Glutamatergic neuron (in vitro differentiated cells): ENCODE data around the gene PTPRH. TPM values are rescaled to one million over a fixed set of nuclear protein-coding genes. Genes with fewer than 3 reads are reported as not detected.
A peak's percentile ranks its signal among the peaks of the same experiment; 100 is the strongest.
"Not testable (repeated sequence)": the region's sequence is repeated elsewhere in the genome, so short reads cannot be mapped to it uniquely, and the experiment has no call there.

Experiments used
- DNase-seq: peaks from one replicate; pipeline ENCODE4 v3.0.0; 2022
- H3K27ac Mint-ChIP-seq: one replicate; pipeline ENCODE4 v1.8.0; 2020; ENCODE audit warnings: mild to moderate bottlenecking, mixed read lengths, inconsistent platforms; ENCODE audit not compliant: unreplicated experiment
- H3K27me3 Mint-ChIP-seq: one replicate; pipeline ENCODE4 v1.8.0; 2020; ENCODE audit warnings: mild to moderate bottlenecking, moderate library complexity, mixed read lengths, inconsistent platforms; ENCODE audit not compliant: unreplicated experiment
- H3K36me3 Mint-ChIP-seq: one replicate; pipeline ENCODE4 v1.8.0; 2020; ENCODE audit warnings: mild to moderate bottlenecking, mixed read lengths, inconsistent platforms; ENCODE audit not compliant: unreplicated experiment
- H3K4me1 Mint-ChIP-seq: one replicate; pipeline ENCODE4 v1.8.0; 2020; ENCODE audit warnings: mild to moderate bottlenecking, low read depth, mixed read lengths, inconsistent platforms; ENCODE audit not compliant: unreplicated experiment
- H3K4me3 Mint-ChIP-seq: one replicate; pipeline ENCODE4 v1.8.0; 2020; ENCODE audit warnings: mild to moderate bottlenecking, mixed read lengths, inconsistent platforms; ENCODE audit not compliant: unreplicated experiment
- H3K9me3 Mint-ChIP-seq: one replicate; pipeline ENCODE4 v1.8.0; 2020; ENCODE audit warnings: mild to moderate bottlenecking, moderate library complexity, mixed read lengths, inconsistent platforms; ENCODE audit not compliant: unreplicated experiment
- CTCF ChIP-seq: fragments of 200-600 bp; sonication (generic); IDR thresholded peaks from one replicate; pipeline ENCODE4 v1.5.0; 2021; ENCODE audit not compliant: partially characterized antibody, unreplicated experiment
- total RNA-seq: library from RNA; stranded (reverse); fragmentation: NEBNext Ultra II Directional; extraction: Animal tissue kit (Norgen Biotek cat#: 25700); gene quantifications from one replicate; pipeline ENCODE4 v1.2.1, GENCODE V29; 2021; ENCODE audit not compliant: unreplicated experiment

Gene PTPRH
- total RNA-seq, 1 donor from 2014 or later: 7.4 TPM

DNA sequence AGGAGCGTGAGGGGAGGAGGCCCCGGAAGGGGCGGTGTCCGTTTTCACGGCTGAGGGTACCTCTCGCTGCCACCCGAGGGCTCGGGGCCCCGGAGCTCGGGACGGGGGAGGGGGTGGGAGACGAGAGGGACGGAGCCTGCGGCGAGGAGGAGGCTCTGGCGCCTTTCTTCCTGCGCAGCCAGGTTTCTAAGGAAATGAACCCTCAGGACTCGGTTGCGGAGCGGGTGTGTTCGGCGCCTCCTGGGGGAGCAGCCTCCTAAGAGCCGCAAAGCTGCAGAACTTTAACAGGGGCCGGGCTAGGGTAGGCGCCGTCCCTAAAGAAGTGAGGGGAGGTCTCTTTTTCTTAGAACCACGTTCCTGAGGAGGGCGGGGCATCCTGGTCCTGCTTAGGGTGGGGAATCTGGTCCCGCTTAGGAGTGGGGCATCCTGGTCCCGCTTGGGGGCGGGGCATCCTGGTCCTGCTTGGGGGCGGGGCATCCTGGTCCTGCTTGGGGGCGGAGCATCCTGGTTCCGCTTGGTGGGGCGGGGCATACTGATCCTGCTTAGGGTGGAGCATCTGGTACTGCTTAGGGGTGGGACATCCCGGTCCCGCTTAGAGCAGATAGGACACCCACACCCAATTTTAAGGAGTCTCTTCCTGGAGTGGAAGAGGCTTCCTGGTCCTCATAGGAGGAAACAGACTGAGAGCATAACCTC, 35.4 kb downstream of the PTPRH start:
- peak overlapping the region; percentile 77 for H3K4me3 Mint-ChIP-seq
- no peak for TF ChIP-seq CTCF
- peaks cover 25% of the 10 kb centered on the region for H3K27me3 Mint-ChIP-seq
- DNase-seq: peak; percentile 75
- peaks cover 11% of the 10 kb centered on the region for H3K4me1 Mint-ChIP-seq
- H3K36me3 Mint-ChIP-seq: peaks cover 5% of the 10 kb centered on the region
- peaks cover 14% of the 10 kb centered on the region for H3K9me3 Mint-ChIP-seq
- H3K27ac Mint-ChIP-seq: no peak overlapping the region

- no peaks in the 10 kb centered on the region for H3K36me3 Mint-ChIP-seq
- H3K4me3 Mint-ChIP-seq: peak overlapping the region; percentile 83
- no peak overlapping the region for H3K27ac Mint-ChIP-seq
- peaks cover 11% of the 10 kb centered on the region for H3K9me3 Mint-ChIP-seq
- H3K27me3 Mint-ChIP-seq: peaks cover 25% of the 10 kb centered on the region
- no peak for TF ChIP-seq CTCF
- DNase-seq: peak; percentile 34
- H3K4me1 Mint-ChIP-seq: peaks cover 8% of the 10 kb centered on the region
Observed at GRCh38 chr19:55173186-55173713, 36.1 kb downstream of the PTPRH start.

DNA sequence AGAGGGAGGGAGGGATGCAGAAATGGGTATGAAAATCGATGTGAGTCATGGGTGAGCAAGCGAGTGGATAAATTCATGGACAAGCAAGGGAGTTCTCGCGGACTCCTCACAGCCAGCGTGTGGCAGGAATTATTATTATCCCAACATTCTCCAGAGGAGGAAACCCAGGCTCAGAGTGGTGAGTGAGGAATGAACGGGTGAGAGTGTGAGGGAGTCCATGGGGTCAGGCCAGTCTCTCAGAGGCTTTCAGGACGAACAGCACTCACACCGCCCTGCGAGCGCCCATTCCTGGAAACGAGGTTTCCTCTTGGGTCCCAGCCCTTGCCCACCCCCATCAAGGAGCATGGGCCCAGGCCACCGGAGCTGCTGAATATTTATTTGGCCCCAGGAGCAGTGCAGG, 36.6 kb downstream of the PTPRH start:
- Mint-ChIP-seq H3K4me1 (peaks cover 8% of the 10 kb centered on the region), H3K27ac (peak overlapping the region; percentile 89), H3K9me3 (peaks cover 10% of the 10 kb centered on the region), H3K27me3 (peaks cover 25% of the 10 kb centered on the region), H3K36me3 (no peaks in the 10 kb centered on the region), H3K4me3 (peak overlapping the region; percentile 83)
- no peak for DNase-seq
- TF ChIP-seq CTCF: no peak

DNA sequence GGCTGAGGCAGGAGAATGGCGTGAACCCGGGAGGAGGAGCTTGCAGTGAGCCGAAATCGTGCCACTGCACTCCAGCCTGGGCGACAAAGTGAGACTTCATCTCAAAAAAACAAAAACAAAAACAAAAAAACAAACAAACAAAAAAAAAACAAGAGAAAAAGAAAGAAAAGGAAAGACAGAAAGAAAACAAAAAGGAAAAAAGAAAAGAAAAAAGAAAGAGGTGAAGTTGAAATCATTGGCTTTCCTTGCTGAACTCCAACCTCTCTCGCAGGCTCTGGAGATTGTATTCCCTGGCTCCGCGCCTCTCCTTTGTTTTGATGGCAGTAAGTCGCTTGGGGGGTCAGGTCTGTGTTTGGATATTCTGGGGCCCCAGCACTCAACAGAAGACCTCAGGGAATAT, 37.0 kb downstream of the PTPRH start:
- Mint-ChIP-seq H3K4me3 (peak overlapping the region; percentile 83), H3K27ac (peak overlapping the region; percentile 89), H3K27me3 (peaks cover 25% of the 10 kb centered on the region)
- not testable (repeated sequence) for H3K4me1 Mint-ChIP-seq, H3K9me3 Mint-ChIP-seq, DNase-seq, H3K36me3 Mint-ChIP-seq

GRCh38 chr19:55171440-55171839, 37.9 kb downstream of the PTPRH start:
- no peak for TF ChIP-seq CTCF
- Mint-ChIP-seq H3K4me3 (peak overlapping the region; percentile 35), H3K27me3 (peaks cover 29% of the 10 kb centered on the region), H3K27ac (no peak overlapping the region), H3K9me3 (peaks cover 9% of the 10 kb centered on the region), H3K4me1 (peaks cover 8% of the 10 kb centered on the region), H3K36me3 (no peaks in the 10 kb centered on the region)
- no peak for DNase-seq
